Keratinocyte (primary cell): ENCODE measurements around the gene USP4. TPM values are rescaled to one million over a fixed set of nuclear protein-coding genes. Genes with fewer than 3 reads are reported as not detected.

Experiments
- DNase-seq: peaks from one replicate; pipeline ENCODE4 v3.0.0-alpha.2; 2011; ENCODE audit warnings: low read depth, missing footprints, low spot score
- FAIRE-seq: peaks from 2 replicates; lab custom pipeline; 2011; peaks lifted over from hg19 to GRCh38; lab: Jason Lieb, UNC
- H2AFZ ChIP-seq: 2 replicates; pipeline ENCODE4 v1.6.0; 2012; ENCODE audit warnings: low read length, control low read depth, inconsistent platforms; ENCODE audit not compliant: control insufficient read depth
- H3K27ac ChIP-seq: 2 replicates; pipeline ENCODE4 v1.5.1; 2011; ENCODE audit warnings: low read length; ENCODE audit not compliant: control insufficient read depth, insufficient read depth
- H3K27me3 ChIP-seq: 3 replicates; pipeline ENCODE4 v1.6.0; 2011; ENCODE audit warnings: low read length; ENCODE audit not compliant: control insufficient read depth, insufficient read depth; ENCODE audit errors: extremely low read depth
- H3K36me3 ChIP-seq, 2 experiments: 2 replicates in 1 of 2; 3 replicates in 1 of 2; pipeline ENCODE4 v1.5.1; 2011; ENCODE audit warnings: low read length in 2 of 2, mild to moderate bottlenecking in 1 of 2; ENCODE audit not compliant: control insufficient read depth in 2 of 2, insufficient read depth in 2 of 2; ENCODE audit errors: extremely low read depth in 1 of 2
- H3K4me1 ChIP-seq: 3 replicates; pipeline ENCODE4 v1.5.1; 2011; ENCODE audit warnings: low read length; ENCODE audit not compliant: control insufficient read depth, insufficient read depth; ENCODE audit errors: extremely low read depth
- H3K4me2 ChIP-seq: 3 replicates; pipeline ENCODE4 v1.6.0; 2011; ENCODE audit warnings: low read depth, low read length; ENCODE audit not compliant: control insufficient read depth, insufficient read depth; ENCODE audit errors: extremely low read depth
- H3K4me3 ChIP-seq, 3 experiments: fragments of 200-600 bp in 1 of 3; sonication (generic) in 1 of 3; 2 replicates in 2 of 3; 3 replicates in 1 of 3; pipeline ENCODE4 v1.5.1; 2011 to 2016; ENCODE audit warnings: low read length in 3 of 3, mild to moderate bottlenecking in 3 of 3, control low read depth in 2 of 3, inconsistent platforms in 1 of 3, low read depth in 1 of 3, mixed read lengths in 1 of 3, mixed run types in 1 of 3, moderate library complexity in 1 of 3; ENCODE audit not compliant: control insufficient read depth in 2 of 3, insufficient read depth in 2 of 3; ENCODE audit errors: extremely low read depth in 1 of 3
- H3K79me2 ChIP-seq: 2 replicates; pipeline ENCODE4 v1.6.0; 2012; ENCODE audit warnings: low read length; ENCODE audit not compliant: control insufficient read depth, insufficient read depth
- H3K9ac ChIP-seq: 3 replicates; pipeline ENCODE4 v1.6.0; 2011; ENCODE audit warnings: low read length; ENCODE audit not compliant: control insufficient read depth, insufficient read depth; ENCODE audit errors: extremely low read depth
- H3K9me1 ChIP-seq: 3 replicates; pipeline ENCODE4 v1.6.0; 2011; ENCODE audit warnings: low read length; ENCODE audit not compliant: control insufficient read depth, insufficient read depth; ENCODE audit errors: extremely low read depth
- H3K9me3 ChIP-seq: 2 replicates; pipeline ENCODE4 v1.5.1; 2012; ENCODE audit warnings: low read depth, low read length; ENCODE audit not compliant: control insufficient read depth
- H4K20me1 ChIP-seq: 3 replicates; pipeline ENCODE4 v1.6.0; 2011; ENCODE audit warnings: low read length; ENCODE audit not compliant: control insufficient read depth, insufficient read depth; ENCODE audit errors: extremely low read depth
- CTCF ChIP-seq, 3 experiments: IDR thresholded peaks in 1 of 3; conservative IDR thresholded peaks in 1 of 3; optimal IDR thresholded peaks in 1 of 3; 2 replicates in 2 of 3; 3 replicates in 1 of 3; pipeline versions ENCODE3 to v1.5.1; 2011; ENCODE audit warnings: low read length in 3 of 3, mild to moderate bottlenecking in 3 of 3, moderate library complexity in 2 of 3, control low read depth in 1 of 3, inconsistent platforms in 1 of 3; ENCODE audit not compliant: insufficient read depth in 2 of 3; ENCODE audit errors: extremely low read depth in 1 of 3
- EZH2 ChIP-seq: IDR thresholded peaks from one replicate; pipeline ENCODE4 v1.6.1; 2012; ENCODE audit warnings: inconsistent platforms, mild to moderate bottlenecking, low read length, moderate library complexity
- dilution Hi-C: fragments of 300-500 bp; cut with MboI; formaldehyde crosslinking; loops from one replicate; pipeline ENCODE4 v1.7.0; 2020; ENCODE audit warnings: low sequenced_read_pairs; ENCODE audit not compliant: extremely low pct_ligation_motif_present
- polyA plus RNA-seq, 5 experiments: library from polyadenylated mRNA; depleted of rRNA in 3 of 5; stranded (reverse) in 3 of 5; stranded (forward) in 1 of 5; unstranded in 1 of 5; fragments of >200 nt; gene quantifications; 1 replicate in 1 of 5; 2 replicates in 3 of 5; 3 replicates in 1 of 5; pipeline versions ENCODE4 v1.2.1 to v1.2.3, GENCODE V29; 2011 to 2012; ENCODE audit warnings: missing spikeins in 2 of 5, low read depth in 1 of 5, low replicate concordance in 1 of 5

The USP4 gene
- polyA plus RNA-seq, 1 donor (not counting 4 experiments of a cell fraction or from before 2014, with no cell fraction given) = 47.8 TPM

- Histone ChIP-seq H3K4me1 (peaks cover 15% of the 10 kb centered on the region), H3K27ac (no peak overlapping the region), H3K9ac (no peak overlapping the region), H3K9me3 (no peaks in the 10 kb centered on the region), H3K79me2 (no peaks in the 10 kb centered on the region), H3K36me3 (peaks cover 44 to 56% of the 10 kb centered on the region in 2 experiments), H2AFZ (no peak overlapping the region), H4K20me1 (no peaks in the 10 kb centered on the region), H3K9me1 (no peaks in the 10 kb centered on the region), H3K4me2 (no peak overlapping the region), H3K27me3 (no peaks in the 10 kb centered on the region), H3K4me3 (no peak overlapping the region)
- dilution Hi-C loops = no loop called here
- no peak for DNase-seq
- no peak for TF ChIP-seq CTCF (optimal IDR thresholded peaks at IDR 0.05 in 1 of 3, IDR thresholded peaks at IDR 0.05 in 1 of 3, conservative IDR thresholded peaks at IDR 0.05 in 1 of 3; ENCODE audit: extremely low read depth in 1 of 3, insufficient read depth in 2 of 3, low read length in 3 of 3)
- FAIRE-seq = no peak
Observed at GRCh38 chr3:49298511-49298910, 41.3 kb downstream of the USP4 start.

- dilution Hi-C loops = no loop called here
Observed at GRCh38 chr3:49296781-49297411, 43.0 kb downstream of the USP4 start.

More at GRCh38 chr3:49296781-49297411, 43.0 kb downstream of the USP4 start:
- H4K20me1 ChIP-seq = no peaks in the 10 kb centered on the region
- peak overlapping the region; percentile 45 for H3K27ac ChIP-seq
- no peak overlapping the region for H2AFZ ChIP-seq
- H3K9ac ChIP-seq = peak overlapping the region; percentile 40
- TF ChIP-seq EZH2 (no peak), CTCF (optimal IDR thresholded peaks at IDR 0.05 in 1 of 3, IDR thresholded peaks at IDR 0.05 in 1 of 3, conservative IDR thresholded peaks at IDR 0.05 in 1 of 3; ENCODE audit: extremely low read depth in 1 of 3, insufficient read depth in 2 of 3, low read length in 3 of 3) (no peak)
- no peak for DNase-seq
- H3K27me3 ChIP-seq = no peaks in the 10 kb centered on the region
- H3K9me1 ChIP-seq = no peaks in the 10 kb centered on the region
- peak overlapping the region; percentile 31 for H3K4me2 ChIP-seq
- no peaks in the 10 kb centered on the region for H3K9me3 ChIP-seq
- H3K4me1 ChIP-seq = peaks cover 15% of the 10 kb centered on the region
- peak; percentile 73 for FAIRE-seq
- H3K4me3 ChIP-seq = no peak overlapping the region
- peaks cover 43 to 53% of the 10 kb centered on the region in 2 experiments for H3K36me3 ChIP-seq
- no peaks in the 10 kb centered on the region for H3K79me2 ChIP-seq
